Large intestine (tissue), 3 donors: ENCODE data around the gene CD82. TPM values are rescaled to one million over a fixed set of nuclear protein-coding genes. Genes with fewer than 3 reads are reported as not detected.
"Not testable (repeated sequence)": the region's sequence is repeated elsewhere in the genome, so short reads cannot be mapped to it uniquely, and the experiment has no call there.

Source experiments
- DNase-seq, 2 donors: peaks; one replicate each; pipeline versions ENCODE4 v3.0.0 to v3.0.0-alpha.2; 2013
- H3K27ac ChIP-seq: one replicate; pipeline ENCODE4 v1.5.1; 2013; ENCODE audit warnings: low read length
- H3K27me3 ChIP-seq: 2 replicates; pipeline ENCODE4 v1.6.1; 2013; ENCODE audit warnings: low read length; ENCODE audit not compliant: control insufficient read depth, insufficient read depth
- H3K36me3 ChIP-seq: 2 replicates; pipeline ENCODE4 v1.6.1; 2013; ENCODE audit warnings: low read length; ENCODE audit not compliant: control insufficient read depth, insufficient read depth
- H3K4me1 ChIP-seq: one replicate; pipeline ENCODE4 v1.6.1; 2013; ENCODE audit warnings: low read length; ENCODE audit not compliant: control insufficient read depth, insufficient read depth
- H3K4me3 ChIP-seq: one replicate; pipeline ENCODE4 v1.5.1; 2013; ENCODE audit warnings: low read length
- H3K9me3 ChIP-seq: one replicate; pipeline ENCODE4 v1.6.1; 2013; ENCODE audit warnings: mild to moderate bottlenecking, low read depth, low read length, moderate library complexity; ENCODE audit not compliant: control insufficient read depth
- WGBS: methylation state at CpG from one replicate; pipeline ENCODE4 v1.1.5; 2013; ENCODE audit warnings: low lambda C conversion rate; ENCODE audit not compliant: insufficient coverage; 5-methylcytosine and 5-hydroxymethylcytosine counted together
- polyA plus RNA-seq: library from polyadenylated mRNA; unstranded; fragments of 120-200 nt; gene quantifications from one replicate; pipeline ENCODE4 v1.2.1, GENCODE V29; 2013

The CD82 gene
- polyA plus RNA-seq, 1 donor: 106 TPM

DNA sequence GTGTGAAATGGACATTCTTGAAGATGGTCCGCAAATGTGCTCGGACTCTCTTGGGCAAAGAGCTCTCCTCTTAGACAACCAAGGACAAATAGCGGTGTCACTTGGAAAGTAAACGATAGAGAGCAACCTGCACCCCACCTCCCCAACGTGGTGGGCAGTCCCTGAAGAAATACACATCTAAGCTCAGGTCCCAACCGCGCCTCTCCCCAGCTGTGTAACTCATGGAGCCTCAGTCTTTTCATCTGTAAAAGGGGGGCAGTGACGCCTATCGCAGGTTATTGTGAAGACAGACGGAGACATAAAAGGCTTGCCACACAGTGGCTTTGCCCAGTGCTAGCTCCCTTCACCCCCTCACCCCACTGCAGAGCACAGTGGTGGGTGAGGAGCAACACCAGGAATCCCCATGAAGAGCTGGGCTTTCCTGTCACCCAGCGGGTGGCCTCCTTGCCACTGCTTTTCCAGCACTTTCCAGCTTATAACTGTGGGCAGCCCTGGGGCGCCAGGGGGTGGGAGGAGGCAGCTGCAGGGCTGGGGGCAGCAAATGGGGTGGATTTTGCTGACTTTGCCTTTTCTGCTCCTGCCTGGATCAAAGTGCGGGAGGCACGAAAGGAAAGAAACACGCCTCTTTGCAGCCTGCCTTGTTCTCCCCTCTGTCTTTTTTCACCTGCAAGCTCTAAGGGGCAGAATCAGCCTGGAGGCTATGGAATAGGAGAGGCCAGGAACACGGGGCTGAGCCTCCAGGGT lies 87.6 kb downstream of the CD82 start:
- no peak overlapping the region for H3K4me3 ChIP-seq
- H3K27ac ChIP-seq: peak overlapping the region; percentile 68
- no CpG with 5 or more reads among the region's 16 CpGs for WGBS
- H3K9me3 ChIP-seq: no peaks in the 10 kb centered on the region
- DNase-seq: peak; percentile 42 to 77
- H3K4me1 ChIP-seq: peaks cover 20% of the 10 kb centered on the region
- H3K27me3 ChIP-seq: no peaks in the 10 kb centered on the region
- no peaks in the 10 kb centered on the region for H3K36me3 ChIP-seq

DNA sequence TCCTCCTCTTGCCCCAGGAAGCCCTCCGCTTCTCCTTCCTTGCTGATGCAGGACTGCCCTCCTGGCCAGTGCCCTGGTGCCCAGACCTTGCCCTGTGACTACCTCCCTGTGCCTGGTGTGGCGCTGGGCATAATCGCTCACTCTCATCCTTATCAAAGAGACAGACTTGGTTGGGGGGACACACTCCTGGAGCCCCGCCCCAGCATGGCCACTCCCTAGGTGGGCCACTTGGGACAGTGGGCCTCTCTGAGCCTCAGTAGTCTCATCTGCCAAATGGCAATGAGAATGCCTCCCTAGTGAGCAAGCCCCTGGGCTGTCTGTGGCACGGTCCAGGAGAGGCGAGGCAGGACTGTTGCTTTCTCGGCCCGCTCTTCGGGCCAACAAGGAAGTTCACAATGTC lies 88.6 kb downstream of the CD82 start:
- Histone ChIP-seq H3K27ac (peak overlapping the region; percentile 68), H3K36me3 (no peaks in the 10 kb centered on the region), H3K27me3 (no peaks in the 10 kb centered on the region), H3K4me1 (peaks cover 22% of the 10 kb centered on the region), H3K4me3 (no peak overlapping the region), H3K9me3 (no peaks in the 10 kb centered on the region)
- DNase-seq: no peak
- no CpG with 5 or more reads among the region's 9 CpGs for WGBS

DNA sequence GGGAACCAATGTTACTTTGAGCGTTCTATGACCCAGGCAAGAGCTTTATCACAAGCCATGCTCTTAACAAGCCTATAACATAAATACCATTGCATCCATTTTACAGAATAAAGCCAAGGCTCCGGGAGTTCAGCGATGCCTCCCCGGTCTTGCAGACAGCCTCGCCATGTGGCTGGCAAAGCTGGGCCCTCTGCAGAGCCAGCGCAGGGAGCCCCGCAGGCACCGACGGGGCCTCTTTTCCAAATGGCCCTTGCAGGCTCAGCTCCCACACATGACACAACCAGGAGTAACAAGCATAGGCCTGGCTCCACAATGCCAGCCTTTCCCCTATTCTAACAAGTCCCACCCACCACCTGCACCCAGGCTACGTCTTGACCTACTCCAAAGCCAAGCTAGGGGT lies 89.1 kb downstream of the CD82 start:
- peak overlapping the region; percentile 68 for H3K27ac ChIP-seq
- DNase-seq: no peak
- no peaks in the 10 kb centered on the region for H3K36me3 ChIP-seq
- no peak overlapping the region for H3K4me3 ChIP-seq
- no CpG with 5 or more reads among the region's 10 CpGs for WGBS
- H3K9me3 ChIP-seq: no peaks in the 10 kb centered on the region
- no peaks in the 10 kb centered on the region for H3K27me3 ChIP-seq
- peaks cover 22% of the 10 kb centered on the region for H3K4me1 ChIP-seq

DNA sequence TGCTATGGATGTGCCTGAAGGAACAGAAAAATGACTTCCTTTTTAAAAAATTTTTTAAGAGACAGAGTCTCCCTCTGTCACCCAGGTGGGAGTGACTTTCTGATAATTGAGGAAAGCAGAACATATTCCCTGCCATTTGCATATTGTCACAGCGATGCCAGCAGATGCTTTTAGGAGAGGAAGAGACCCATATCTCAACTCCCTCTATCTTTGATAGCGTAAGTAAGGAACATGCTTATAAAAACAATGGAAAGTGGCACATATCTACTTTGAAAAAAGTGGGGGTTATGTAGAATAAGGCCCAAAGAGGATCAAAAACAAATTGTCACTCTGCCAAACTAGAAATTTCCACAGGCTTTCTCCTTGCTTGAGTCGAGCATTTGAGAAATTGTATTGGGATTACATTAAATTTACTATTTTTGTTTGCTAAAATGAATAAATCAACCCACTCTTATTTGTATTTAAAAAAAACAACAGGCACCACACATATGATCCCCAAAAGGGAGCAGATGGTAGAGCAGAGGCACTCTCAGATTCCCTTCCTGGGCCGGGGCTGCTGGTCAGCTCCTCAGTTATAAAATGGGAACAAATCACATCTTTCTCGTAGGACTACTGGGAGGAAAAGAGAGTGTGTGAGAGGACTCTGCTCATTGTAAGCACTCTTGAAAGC lies 92.5 kb downstream of the CD82 start:
- no peak overlapping the region for H3K4me3 ChIP-seq
- WGBS: 100% methylated on average over 1 of the region's 5 CpGs
- H3K27me3 ChIP-seq: no peaks in the 10 kb centered on the region
- no peak overlapping the region for H3K27ac ChIP-seq
- peaks cover 18% of the 10 kb centered on the region for H3K4me1 ChIP-seq
- H3K9me3 ChIP-seq: peaks cover 3% of the 10 kb centered on the region
- no peaks in the 10 kb centered on the region for H3K36me3 ChIP-seq
- no peak for DNase-seq

DNA sequence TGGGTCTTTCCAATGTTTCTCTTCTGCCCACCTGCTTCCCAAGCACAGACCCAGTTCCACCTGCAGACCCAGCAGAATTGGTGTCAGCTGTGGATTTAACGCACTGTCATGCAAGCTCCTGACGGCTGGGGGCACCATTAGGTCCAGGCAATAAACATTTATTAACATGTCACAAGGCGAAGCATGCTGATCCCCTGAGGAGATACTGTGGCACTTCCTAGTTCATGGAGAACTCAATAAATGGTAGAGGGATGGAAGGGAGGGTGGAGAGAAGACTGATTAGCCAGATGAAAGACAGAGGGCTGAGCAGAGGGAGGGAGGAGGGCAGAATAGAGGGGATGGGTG lies 93.0 kb downstream of the CD82 start:
- H3K36me3 ChIP-seq: no peaks in the 10 kb centered on the region
- no peaks in the 10 kb centered on the region for H3K27me3 ChIP-seq
- no CpG with 5 or more reads among the region's 3 CpGs for WGBS
- H3K27ac ChIP-seq: no peak overlapping the region
- no peak overlapping the region for H3K4me3 ChIP-seq
- H3K9me3 ChIP-seq: peaks cover 3% of the 10 kb centered on the region
- H3K4me1 ChIP-seq: peaks cover 14% of the 10 kb centered on the region
- peak; percentile 79 to 87 for DNase-seq

DNA sequence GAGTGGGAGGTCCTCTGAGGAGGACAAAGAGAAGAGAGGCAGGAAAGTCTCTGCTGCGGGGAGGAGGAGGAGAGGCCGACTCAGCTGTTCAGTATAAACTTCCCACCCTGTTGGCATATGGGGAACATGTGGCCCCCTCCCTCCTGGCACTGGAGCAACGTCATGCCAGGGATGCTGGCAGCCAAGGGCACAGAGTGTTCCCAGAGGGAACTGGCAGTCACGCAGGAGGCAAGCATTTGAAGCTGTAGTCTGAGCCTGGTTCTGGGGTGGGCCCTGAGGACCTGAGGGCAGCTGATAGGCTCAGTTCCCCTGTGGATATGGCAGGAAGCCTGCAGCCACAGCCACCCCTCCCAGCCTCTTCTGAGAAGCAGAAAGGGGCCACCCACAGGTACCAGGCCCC lies 94.2 kb downstream of the CD82 start:
- WGBS: no CpG with 5 or more reads among the region's 4 CpGs
- Histone ChIP-seq H3K36me3 (no peaks in the 10 kb centered on the region), H3K4me3 (no peak overlapping the region), H3K27me3 (no peaks in the 10 kb centered on the region), H3K4me1 (peaks cover 3% of the 10 kb centered on the region), H3K9me3 (peaks cover 3% of the 10 kb centered on the region), H3K27ac (no peak overlapping the region)
- no peak for DNase-seq

DNA sequence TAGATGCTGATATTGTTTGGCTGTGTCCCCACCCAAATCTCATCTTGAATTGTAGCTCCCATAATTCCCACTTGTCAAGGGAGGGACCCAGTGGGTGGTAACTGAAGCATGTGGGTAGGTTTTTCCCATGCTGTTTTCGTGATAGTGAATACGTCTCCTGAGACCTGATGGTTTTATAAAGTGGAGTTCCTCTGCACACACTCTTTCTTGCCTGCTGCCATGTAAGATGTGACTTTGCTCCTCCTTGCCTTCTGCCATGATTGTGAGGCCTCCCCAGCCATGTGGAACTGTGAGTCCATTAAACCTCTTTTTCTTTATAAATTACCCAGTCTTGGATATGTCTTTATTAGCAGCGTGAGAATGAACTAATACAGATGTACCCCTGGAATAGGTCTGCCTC lies 95.1 kb downstream of the CD82 start:
- not testable (repeated sequence) for H3K27ac ChIP-seq, H3K4me1 ChIP-seq, H3K27me3 ChIP-seq, H3K36me3 ChIP-seq, H3K4me3 ChIP-seq, DNase-seq, H3K9me3 ChIP-seq
- no CpG with 5 or more reads among the region's 3 CpGs for WGBS

DNA sequence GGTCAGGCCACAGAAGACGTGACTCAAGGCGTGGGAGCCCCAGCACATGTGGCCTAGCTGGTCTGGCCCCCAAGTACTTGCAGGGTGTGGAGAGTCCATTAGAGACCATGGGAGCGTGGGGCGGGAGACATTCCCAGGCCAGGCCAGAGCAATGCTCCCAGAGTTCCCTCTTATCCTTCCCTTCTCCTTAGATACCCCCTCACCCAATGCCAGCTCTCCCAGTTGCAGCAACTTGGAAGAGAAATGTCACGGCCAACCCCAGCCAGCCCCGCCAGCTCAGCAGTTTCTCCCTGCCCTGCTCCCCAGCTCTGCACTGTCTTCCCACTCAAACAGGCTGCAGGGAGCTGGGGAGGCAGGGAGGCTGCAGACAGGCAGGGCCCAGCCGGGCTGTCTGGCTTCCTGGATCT lies 95.9 kb downstream of the CD82 start:
- H3K4me3 ChIP-seq: no peak overlapping the region
- no peaks in the 10 kb centered on the region for H3K27me3 ChIP-seq
- H3K27ac ChIP-seq: no peak overlapping the region
- no peaks in the 10 kb centered on the region for H3K36me3 ChIP-seq
- DNase-seq: no peak
- peaks cover 3% of the 10 kb centered on the region for H3K9me3 ChIP-seq
- H3K4me1 ChIP-seq: peaks cover 3% of the 10 kb centered on the region
- WGBS: no CpG with 5 or more reads among the region's 7 CpGs

Other genes with a start within 250 kb of the CD82 start
- gene TSPAN18, start 161.3 kb downstream of the CD82 start, polyA plus RNA-seq: 59.1 TPM